HepG2 (cell line): ENCODE measurements around the gene NFIL3. TPM values are rescaled to one million over a fixed set of nuclear protein-coding genes. Genes with fewer than 3 reads are reported as not detected.

Experiments
- ATAC-seq: fragments of 200-7000 bp; cut with Tn5 transposase; 3 replicates; pipeline ENCODE4 v1.9.1; 2020; ENCODE audit warnings: mild to moderate bottlenecking, moderate library complexity
- BruUV-seq: library from RNA; stranded (reverse); fragments of 400-500 nt; replicated peaks from 2 replicates; lab custom pipeline; 2021; lab: Mats Ljungman, UMichigan
- CTCF ChIA-PET: fragments of 300-600 bp; formaldehyde crosslinking; extraction: SDS; loops from one replicate; lab custom pipeline; 2021; ENCODE audit warnings: low total read pairs, inconsistent platforms, low intra/inter-chr PET ratio; lab: Yijun Ruan, JAX
- POLR2A ChIA-PET: fragments of 350-600 bp; sonication (Branson Sonifier 250); formaldehyde crosslinking; loops from one replicate; lab custom pipeline; 2020; ENCODE audit warnings: antibody characterized with exemption, inconsistent platforms; lab: Yijun Ruan, JAX
- DNase-seq: peaks from one replicate; pipeline ENCODE4 v3.0.0-alpha.2; 2015; ENCODE audit warnings: low spot score
- FAIRE-seq: peaks from 3 replicates; lab custom pipeline; 2011; peaks lifted over from hg19 to GRCh38; lab: Jason Lieb, UNC
- H2AFZ ChIP-seq: one replicate; pipeline ENCODE4 v1.6.1; 2011; ENCODE audit warnings: low read length, inconsistent platforms
- H3K27ac ChIP-seq: fragments of 300-600 bp; 3 replicates; pipeline ENCODE4 v1.8.0; 2011; ENCODE audit warnings: mixed run types, mild to moderate bottlenecking, mixed read lengths, low read length, inconsistent platforms; ENCODE audit not compliant: insufficient read depth; ENCODE audit errors: extremely low read length
- H3K27me3 ChIP-seq, 2 experiments: fragments of 200-600 bp in 1 of 2; 2 replicates in 1 of 2; 3 replicates in 1 of 2; pipeline versions ENCODE4 v1.6.0 to v1.8.0; 2011; ENCODE audit warnings: low read length in 2 of 2, mild to moderate bottlenecking in 2 of 2, moderate library complexity in 2 of 2, inconsistent platforms in 1 of 2; ENCODE audit not compliant: insufficient read depth in 2 of 2, control insufficient read depth in 1 of 2
- H3K36me3 ChIP-seq, 2 experiments: fragments of 200-600 bp in 1 of 2; replicated peaks in 1 of 2; 2 replicates in 1 of 2; 3 replicates in 1 of 2; pipeline versions ENCODE4 v1.5.1 to v1.8.0; 2011; ENCODE audit warnings: low read length in 2 of 2, inconsistent platforms in 1 of 2; ENCODE audit not compliant: insufficient read depth in 2 of 2, control insufficient read depth in 1 of 2
- H3K4me1 ChIP-seq: 2 replicates; pipeline ENCODE4 v1.5.1; 2012; ENCODE audit warnings: low read length, inconsistent platforms; ENCODE audit not compliant: insufficient read depth
- H3K4me2 ChIP-seq: 2 replicates; pipeline ENCODE4 v1.6.0; 2011; ENCODE audit warnings: low read depth, low read length, inconsistent platforms
- H3K4me3 ChIP-seq, 3 experiments: fragments of 200-600 bp in 1 of 3; sonication (generic), shearing (Covaris generic) in 1 of 3; replicated peaks in 1 of 3; 2 replicates each; pipeline ENCODE4 v1.5.1; 2011 to 2016; ENCODE audit warnings: low read length in 3 of 3, inconsistent platforms in 2 of 3, low read depth in 2 of 3, mild to moderate bottlenecking in 2 of 3, control low read depth in 1 of 3, mixed read lengths in 1 of 3; ENCODE audit not compliant: insufficient read depth in 1 of 3
- H3K79me2 ChIP-seq: one replicate; pipeline ENCODE4 v1.6.1; 2011; ENCODE audit warnings: low read length, inconsistent platforms; ENCODE audit not compliant: insufficient read depth
- H3K9ac ChIP-seq: 2 replicates; pipeline ENCODE4 v1.6.0; 2011; ENCODE audit warnings: mild to moderate bottlenecking, low read depth, low read length, inconsistent platforms; ENCODE audit not compliant: insufficient read depth
- H3K9me3 ChIP-seq: 2 replicates; pipeline ENCODE4 v1.5.1; 2012; ENCODE audit warnings: mild to moderate bottlenecking, low read length
- H4K20me1 ChIP-seq: 2 replicates; pipeline ENCODE4 v1.6.0; 2011; ENCODE audit warnings: inconsistent platforms, mild to moderate bottlenecking, low read length, moderate library complexity; ENCODE audit not compliant: insufficient read depth
- IKZF1 ChIP-seq: fragments of 450-650 bp; IDR thresholded peaks from 2 replicates; pipeline ENCODE4 v1.7.1; 2016
- ZBTB38 ChIP-seq: sonication (generic); formaldehyde crosslinking; IDR thresholded peaks from 2 replicates; pipeline ENCODE4 v1.5.1; 2020; ENCODE audit warnings: mild to moderate bottlenecking, missing genetic modification reagents
- ZNF12 ChIP-seq: sonication (generic); formaldehyde crosslinking; IDR thresholded peaks from 2 replicates; pipeline ENCODE4 v1.5.0; 2020; ENCODE audit warnings: missing genetic modification reagents
- ZNF552 ChIP-seq: sonication (generic); formaldehyde crosslinking; IDR thresholded peaks from 2 replicates; pipeline ENCODE4 v1.9.0; 2022; ENCODE audit warnings: missing genetic modification reagents, mild to moderate bottlenecking, borderline replicate concordance
- ZSCAN12 ChIP-seq: sonication (generic); formaldehyde crosslinking; IDR thresholded peaks from 2 replicates; pipeline ENCODE4 v1.9.0; 2021; ENCODE audit warnings: mild to moderate bottlenecking, missing genetic modification reagents
- ZSCAN29 ChIP-seq: sonication (generic); formaldehyde crosslinking; conservative IDR thresholded peaks from 2 replicates; pipeline ENCODE4 v1.4.0; 2020; ENCODE audit warnings: mild to moderate bottlenecking, missing genetic modification reagents
- ZSCAN31 ChIP-seq: sonication (generic); formaldehyde crosslinking; IDR thresholded peaks from 2 replicates; pipeline ENCODE4 v1.5.0; 2020; ENCODE audit warnings: low read depth, mild to moderate bottlenecking, missing genetic modification reagents
- WGBS: methylation state at CpG from one replicate; pipeline ENCODE4 v1.1.6; 2017; ENCODE audit warnings: low lambda C conversion rate; 5-methylcytosine and 5-hydroxymethylcytosine counted together
- in situ Hi-C: cut with HindIII; loops from 2 replicates; pipeline ENCODE4 v1.10.0; 2017; ENCODE audit warnings: low pct_unique_long_range_greater_than_20kb; ENCODE audit not compliant: extremely low pct_ligation_motif_present
- intact Hi-C: fragments of 100-400 bp; cut with micrococcal nuclease; formaldehyde crosslinking; loops from one replicate; pipeline ENCODE4 v1.10.0; 2022; ENCODE audit not compliant: unreplicated experiment
- polyA plus RNA-seq, 8 experiments: library from polyadenylated mRNA; depleted of rRNA in 3 of 8; stranded (reverse) in 7 of 8; unstranded in 1 of 8; fragments of >200 nt; fragmentation: Illumina TruSeq in 4 of 8; extraction: Trizol in 4 of 8; gene quantifications; 2 replicates each; pipeline versions ENCODE4 v1.2.1 to v1.2.3, GENCODE V29; 2011 to 2016; ENCODE audit warnings: low read depth in 4 of 8, missing spikeins in 1 of 8, mixed read lengths in 1 of 8; ENCODE audit not compliant: insufficient read depth in 1 of 8
- total RNA-seq, 5 experiments: library from RNA; depleted of rRNA; stranded (reverse); fragments of >200 nt; fragmentation: Illumina TruSeq; extraction: Trizol; gene quantifications; 2 replicates each; pipeline ENCODE4 v1.2.3, GENCODE V29; 2016; ENCODE audit warnings: low read depth in 1 of 5
- TF ChIP-seq, protein P1 (sequence below): sonication (generic); formaldehyde crosslinking; IDR thresholded peaks from 2 replicates; pipeline ENCODE4 v1.8.1; 2023; ENCODE audit warnings: mild to moderate bottlenecking, missing genetic modification reagents
- TF ChIP-seq, protein P2 (sequence below): sonication (generic); formaldehyde crosslinking; IDR thresholded peaks from 2 replicates; pipeline ENCODE4 v1.5.0; 2020; ENCODE audit warnings: mild to moderate bottlenecking, missing genetic modification reagents, borderline replicate concordance
- TF ChIP-seq, protein P3 (sequence below): sonication (generic); formaldehyde crosslinking; IDR thresholded peaks from 2 replicates; pipeline ENCODE4 v1.9.0; 2021; ENCODE audit warnings: missing genetic modification reagents, borderline replicate concordance

Gene NFIL3
- total and polyA plus RNA-seq, 2 of the 13 experiments (the other 11 are each of a cell fraction or from before 2014, with no cell fraction given): 46.6 to 54.2 TPM

DNA sequence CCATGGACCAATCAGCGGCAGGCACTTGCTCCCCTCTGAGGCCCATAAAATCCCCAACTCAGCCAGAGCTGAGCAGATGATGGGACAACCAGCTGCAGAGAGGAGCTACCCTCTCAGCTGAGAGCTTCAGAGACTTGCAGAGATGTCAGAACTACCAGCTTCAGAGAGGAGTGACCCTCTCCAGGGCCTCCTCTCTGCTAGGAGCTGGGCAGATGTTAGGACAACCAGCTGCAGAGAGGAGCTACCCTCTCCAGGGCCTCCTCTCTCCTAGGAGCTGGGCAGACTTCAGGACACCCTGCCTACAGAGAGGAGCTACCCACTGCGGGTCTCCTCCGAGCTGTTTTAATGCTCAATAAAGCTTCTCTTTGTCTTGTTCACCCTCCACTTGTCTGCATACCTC is 58.9 kb downstream of the NFIL3 start:
- H3K79me2 ChIP-seq: peaks cover 20% of the 10 kb centered on the region
- H3K9ac ChIP-seq: no peak overlapping the region
- no peak overlapping the region for H3K4me2 ChIP-seq
- H4K20me1 ChIP-seq: peaks cover under 1% of the 10 kb centered on the region; the same call in 1 of the 2 replicates
- in situ Hi-C loops (loop anchor here (5.0 kb wide), 1 partner anchor 58 kb away; the partner anchor contains the start of gene NFIL3), intact Hi-C loops (loop anchor here (5.0 to 10.0 kb wide), 2 partner anchors 167 to 280 kb away; no protein-coding TSS in a partner anchor)
- no peak for ATAC-seq
- WGBS: no CpG with 5 or more reads among the region's 3 CpGs
- no peak overlapping the region for H3K27ac ChIP-seq
- no peak for DNase-seq
- no peaks in the 10 kb centered on the region; the same call in 1 of the 2 replicates for H3K9me3 ChIP-seq
- H3K27me3 ChIP-seq: no peaks in the 10 kb centered on the region; a peak in 1 of 5 replicates
- ChIA-PET POLR2A (no interaction called here), CTCF (no interaction called here)
- TF ChIP-seq, protein P1, sequence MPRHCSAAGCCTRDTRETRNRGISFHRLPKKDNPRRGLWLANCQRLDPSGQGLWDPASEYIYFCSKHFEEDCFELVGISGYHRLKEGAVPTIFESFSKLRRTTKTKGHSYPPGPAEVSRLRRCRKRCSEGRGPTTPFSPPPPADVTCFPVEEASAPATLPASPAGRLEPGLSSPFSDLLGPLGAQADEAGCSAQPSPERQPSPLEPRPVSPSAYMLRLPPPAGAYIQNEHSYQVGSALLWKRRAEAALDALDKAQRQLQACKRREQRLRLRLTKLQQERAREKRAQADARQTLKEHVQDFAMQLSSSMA (CRISPR knock-in tag): no peak
- no peak for TF ChIP-seq ZSCAN29 (CRISPR knock-in tag)
- no peak for TF ChIP-seq ZNF552 (CRISPR knock-in tag)
- TF ChIP-seq, protein P2, sequence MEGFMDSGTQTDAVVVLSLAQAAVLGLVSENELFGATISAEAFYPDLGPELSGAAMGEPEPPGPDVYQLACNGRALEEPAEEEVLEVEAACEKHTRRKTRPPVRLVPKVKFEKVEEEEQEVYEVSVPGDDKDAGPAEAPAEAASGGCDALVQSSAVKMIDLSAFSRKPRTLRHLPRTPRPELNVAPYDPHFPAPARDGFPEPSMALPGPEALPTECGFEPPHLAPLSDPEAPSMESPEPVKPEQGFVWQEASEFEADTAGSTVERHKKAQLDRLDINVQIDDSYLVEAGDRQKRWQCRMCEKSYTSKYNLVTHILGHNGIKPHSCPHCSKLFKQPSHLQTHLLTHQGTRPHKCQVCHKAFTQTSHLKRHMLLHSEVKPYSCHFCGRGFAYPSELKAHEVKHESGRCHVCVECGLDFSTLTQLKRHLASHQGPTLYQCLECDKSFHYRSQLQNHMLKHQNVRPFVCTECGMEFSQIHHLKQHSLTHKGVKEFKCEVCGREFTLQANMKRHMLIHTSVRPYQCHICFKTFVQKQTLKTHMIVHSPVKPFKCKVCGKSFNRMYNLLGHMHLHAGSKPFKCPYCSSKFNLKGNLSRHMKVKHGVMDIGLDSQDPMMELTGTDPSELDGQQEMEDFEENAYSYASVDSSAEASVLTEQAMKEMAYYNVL (CRISPR knock-in tag): no peak
- no peak for TF ChIP-seq ZBTB38 (CRISPR knock-in tag)
- TF ChIP-seq ZNF12: no peak
- no peak for TF ChIP-seq ZSCAN12
- TF ChIP-seq, protein P3, sequence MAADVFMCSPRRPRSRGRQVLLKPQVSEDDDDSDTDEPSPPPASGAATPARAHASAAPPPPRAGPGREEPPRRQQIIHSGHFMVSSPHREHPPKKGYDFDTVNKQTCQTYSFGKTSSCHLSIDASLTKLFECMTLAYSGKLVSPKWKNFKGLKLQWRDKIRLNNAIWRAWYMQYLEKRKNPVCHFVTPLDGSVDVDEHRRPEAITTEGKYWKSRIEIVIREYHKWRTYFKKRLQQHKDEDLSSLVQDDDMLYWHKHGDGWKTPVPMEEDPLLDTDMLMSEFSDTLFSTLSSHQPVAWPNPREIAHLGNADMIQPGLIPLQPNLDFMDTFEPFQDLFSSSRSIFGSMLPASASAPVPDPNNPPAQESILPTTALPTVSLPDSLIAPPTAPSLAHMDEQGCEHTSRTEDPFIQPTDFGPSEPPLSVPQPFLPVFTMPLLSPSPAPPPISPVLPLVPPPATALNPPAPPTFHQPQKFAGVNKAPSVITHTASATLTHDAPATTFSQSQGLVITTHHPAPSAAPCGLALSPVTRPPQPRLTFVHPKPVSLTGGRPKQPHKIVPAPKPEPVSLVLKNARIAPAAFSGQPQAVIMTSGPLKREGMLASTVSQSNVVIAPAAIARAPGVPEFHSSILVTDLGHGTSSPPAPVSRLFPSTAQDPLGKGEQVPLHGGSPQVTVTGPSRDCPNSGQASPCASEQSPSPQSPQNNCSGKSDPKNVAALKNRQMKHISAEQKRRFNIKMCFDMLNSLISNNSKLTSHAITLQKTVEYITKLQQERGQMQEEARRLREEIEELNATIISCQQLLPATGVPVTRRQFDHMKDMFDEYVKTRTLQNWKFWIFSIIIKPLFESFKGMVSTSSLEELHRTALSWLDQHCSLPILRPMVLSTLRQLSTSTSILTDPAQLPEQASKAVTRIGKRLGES: no peak
- TF ChIP-seq IKZF1: no peak
- TF ChIP-seq ZSCAN31 (CRISPR knock-in tag): no peak
- FAIRE-seq: no peak
- no peak overlapping the region for H3K4me3 ChIP-seq
- H3K4me1 ChIP-seq: peaks cover 14% of the 10 kb centered on the region
- BruUV-seq: no TSS peak
- H3K36me3 ChIP-seq: no peaks in the 10 kb centered on the region
- H2AFZ ChIP-seq: no peak overlapping the region
